Measurements from ENCODE around the gene ATP2A1. TPM values are rescaled to one million over a fixed set of nuclear protein-coding genes. Genes with fewer than 3 reads are reported as not detected.

The ATP2A1 gene
- total RNA-seq, result under 0.01 TPM in 1 of 2 replicates, not detected in the other

GRCh38 chr16:28878083-28878926 lies at the start of gene ATP2A1:
ATP2A1 (plus strand) TSS chr16:28878488; CDS start chr16:28878672, 184 bp downstream.

GRCh38 chr16:28846080-28846932 lies 32.0 kb upstream of the ATP2A1 start, which contains the start of gene TUFM:
TUFM (minus strand) TSS chr16:28846348; CDS start chr16:28846269, 79 bp downstream.

GRCh38 chr16:28924762-28925385 lies 46.6 kb downstream of the ATP2A1 start, which contains the start of gene RABEP2:
RABEP2 (minus strand) TSS chr16:28925238; CDS start chr16:28925163, 75 bp downstream.

DNA sequence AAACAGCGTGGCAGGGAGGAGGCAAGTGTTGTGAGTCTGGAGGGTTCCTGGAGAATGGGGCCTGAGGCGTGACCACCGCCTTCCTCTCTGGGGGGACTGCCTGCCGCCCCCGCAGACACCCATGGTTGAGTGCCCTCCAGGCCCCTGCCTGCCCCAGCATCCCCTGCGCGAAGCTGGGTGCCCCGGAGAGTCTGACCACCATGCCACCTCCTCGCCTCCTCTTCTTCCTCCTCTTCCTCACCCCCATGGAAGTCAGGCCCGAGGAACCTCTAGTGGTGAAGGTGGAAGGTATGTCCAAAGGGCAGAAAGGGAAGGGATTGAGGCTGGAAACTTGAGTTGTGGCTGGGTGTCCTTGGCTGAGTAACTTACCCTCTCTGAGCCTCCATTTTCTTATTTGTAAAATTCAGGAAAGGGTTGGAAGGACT lies 53.5 kb downstream of the ATP2A1 start, which contains the start of gene CD19:
TSS of gene CD19 (plus strand) at position 171 of the 425 bp plus-strand sequence. CDS start at position 201, 30 bp downstream.

DNA sequence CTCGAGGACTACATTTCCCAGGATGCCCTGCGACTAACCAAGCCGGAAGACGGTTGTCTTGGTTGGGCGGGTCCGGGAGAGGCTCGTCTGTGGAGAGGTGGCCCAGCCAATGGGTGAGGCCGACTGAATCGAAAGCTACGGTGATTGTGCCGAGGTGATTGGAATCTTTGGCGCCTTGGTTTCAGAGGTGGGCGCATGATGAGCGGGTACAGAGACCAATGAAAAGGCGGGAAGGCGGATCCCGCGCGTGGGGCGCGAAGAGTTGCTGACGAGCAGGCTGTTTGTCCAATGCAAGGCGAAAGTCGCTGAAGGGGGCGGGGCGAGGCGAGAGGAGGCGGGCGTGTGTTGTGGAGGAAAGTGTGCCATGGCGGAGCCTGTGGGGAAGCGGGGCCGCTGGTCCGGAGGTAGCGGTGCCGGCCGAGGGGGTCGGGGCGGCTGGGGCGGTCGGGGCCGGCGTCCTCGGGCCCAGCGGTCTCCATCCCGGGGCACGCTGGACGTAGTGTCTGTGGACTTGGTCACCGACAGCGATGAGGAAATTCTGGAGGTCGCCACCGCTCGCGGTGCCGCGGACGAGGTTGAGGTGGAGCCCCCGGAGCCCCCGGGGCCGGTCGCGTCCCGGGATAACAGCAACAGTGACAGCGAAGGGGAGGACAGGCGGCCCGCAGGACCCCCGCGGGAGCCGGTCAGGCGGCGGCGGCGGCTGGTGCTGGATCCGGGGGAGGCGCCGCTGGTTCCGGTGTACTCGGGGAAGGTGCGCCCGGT lies 72.5 kb downstream of the ATP2A1 start, which contains the start of gene NFATC2IP:
TSS of gene NFATC2IP (plus strand) at position 290 of the 762 bp plus-strand sequence. CDS start at position 365, 75 bp downstream.

Other genes with a start within 250 kb of the ATP2A1 start
- not detected in 2 replicates for gene NPIPB8, start 240.4 kb upstream of the ATP2A1 start, total RNA-seq
- gene EIF3C, start 167.0 kb upstream of the ATP2A1 start, total RNA-seq, result 156 and 183 TPM in 2 replicates
- gene NPIPB9, start 126.7 kb upstream of the ATP2A1 start, total RNA-seq, result not detected in 2 replicates
- gene ATXN2L, start 55.5 kb upstream of the ATP2A1 start, total RNA-seq, result 35.6 and 58.0 TPM in 2 replicates
- gene TUFM, start 32.1 kb upstream of the ATP2A1 start, total RNA-seq, result 101 and 102 TPM in 2 replicates
- 19.8 and 31.4 TPM in 2 replicates for gene SH2B1, start 14.6 kb upstream of the ATP2A1 start, total RNA-seq
- gene RABEP2, start 46.8 kb downstream of the ATP2A1 start, total RNA-seq, result 18.6 and 27.1 TPM in 2 replicates
- gene CD19, start 53.5 kb downstream of the ATP2A1 start, total RNA-seq, result 1.3 TPM in 1 of 2 replicates, not detected in the other
- gene NFATC2IP, start 72.4 kb downstream of the ATP2A1 start, total RNA-seq, result 12.2 and 13.0 TPM in 2 replicates
- 50.9 and 56.7 TPM in 2 replicates for gene SPNS1, start 96.3 kb downstream of the ATP2A1 start, total RNA-seq
- 0.49 and 1.1 TPM in 2 replicates for gene LAT, start 106.6 kb downstream of the ATP2A1 start, total RNA-seq